Measurements from ENCODE around the gene RAI14.
A peak's percentile ranks its signal among the peaks of the same experiment; 100 is the strongest.

RAI14 gene

DNA sequence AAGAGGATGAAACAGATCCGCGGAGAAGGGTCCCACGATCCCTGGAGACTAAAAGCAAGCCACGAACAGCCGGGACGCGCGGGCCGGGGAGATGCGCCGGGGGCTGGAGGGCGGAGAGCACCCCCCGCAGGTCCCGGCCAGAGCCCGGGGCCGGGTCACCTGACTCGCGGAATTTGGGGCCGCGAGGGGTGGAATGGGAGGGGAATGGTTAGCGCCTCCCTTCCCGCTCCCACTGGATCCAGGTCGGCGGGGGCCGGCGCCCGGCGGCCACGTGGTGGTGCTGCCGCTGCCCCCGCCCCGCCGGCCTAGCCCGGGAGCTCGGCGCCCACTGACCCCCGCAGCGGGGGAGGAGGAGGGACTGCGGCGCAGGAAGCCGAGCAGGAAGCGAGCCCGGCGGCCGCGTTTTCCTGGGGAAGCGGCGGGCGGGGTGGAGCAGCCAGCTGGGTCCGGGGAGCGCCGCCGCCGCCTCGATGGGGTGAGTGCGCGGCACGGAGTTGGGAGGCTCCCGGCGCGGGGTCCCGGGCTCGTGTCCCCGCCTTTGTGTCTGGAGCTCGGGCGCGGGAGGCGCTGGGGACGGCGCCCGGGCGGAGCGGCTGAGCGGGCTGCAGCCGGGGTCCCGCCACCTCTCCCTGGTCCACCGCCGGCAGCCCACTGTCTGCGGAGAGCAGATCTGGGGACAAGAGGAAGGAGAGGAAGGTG is at the start of gene RAI14:
RAI14 (plus strand) TSS at position 328 of the 699 bp plus-strand sequence. CDS start 30,592 bp downstream, outside the sequence.
- peak; percentile 92 for DNase-seq (ENCODE audit: low spot score)

DNA sequence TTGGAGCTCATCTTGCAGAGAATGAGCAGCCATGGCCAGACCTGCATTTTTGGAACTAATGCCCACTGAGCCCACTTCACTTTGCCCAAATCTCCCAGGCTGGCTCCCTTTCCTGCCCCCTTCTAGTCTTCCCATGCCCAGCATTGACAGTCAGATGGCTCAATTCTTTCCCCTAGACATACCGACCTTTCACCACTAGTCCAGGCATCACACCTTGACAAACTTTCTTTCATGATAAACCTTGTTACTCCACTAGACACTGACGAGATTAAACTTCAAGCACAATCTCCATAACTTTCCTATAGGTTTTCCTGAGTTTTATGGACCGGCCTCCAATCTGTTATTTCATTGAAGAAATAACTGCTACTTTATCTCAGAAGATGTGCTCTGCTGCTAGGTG is 47.8 kb upstream of the RAI14 start:
- no peak for DNase-seq (ENCODE audit: low spot score)

DNA sequence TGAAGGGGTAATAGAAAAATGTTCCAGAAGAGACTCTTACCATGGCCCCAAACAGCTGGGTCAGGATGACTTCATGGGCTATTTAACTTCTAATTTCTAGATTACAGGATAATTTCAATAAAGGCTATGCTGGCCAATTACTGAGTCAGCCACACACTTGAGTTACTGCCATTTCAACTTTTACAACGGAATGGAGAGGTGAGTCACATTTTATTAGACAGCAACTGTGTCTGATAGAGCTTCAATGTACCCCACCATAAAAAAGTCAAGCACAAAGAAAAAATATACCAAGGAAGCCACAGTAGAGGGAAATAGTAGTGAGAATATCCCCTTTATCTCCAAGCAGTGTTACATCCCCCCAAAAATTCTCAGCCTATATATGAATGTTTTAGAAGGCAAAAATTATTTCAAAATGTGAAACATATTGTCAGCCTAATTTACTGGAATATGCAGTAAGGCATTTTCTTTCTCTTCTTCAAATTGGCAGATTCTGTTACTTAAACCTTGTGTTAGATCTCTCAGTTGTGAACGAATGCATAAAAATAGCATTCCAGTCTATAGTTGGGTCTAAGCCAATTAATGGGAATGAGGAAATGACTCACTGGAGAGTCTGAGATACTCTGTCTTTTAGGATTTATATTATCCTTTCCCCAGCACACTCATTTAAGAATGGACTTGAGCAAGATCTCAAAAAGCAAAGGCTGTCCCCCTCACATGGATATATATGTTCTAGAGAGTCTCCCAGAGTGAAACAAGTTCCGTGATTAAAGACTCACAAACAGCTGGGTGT is 47.1 kb upstream of the RAI14 start:
- DNase-seq (ENCODE audit: low spot score) = no peak

DNA sequence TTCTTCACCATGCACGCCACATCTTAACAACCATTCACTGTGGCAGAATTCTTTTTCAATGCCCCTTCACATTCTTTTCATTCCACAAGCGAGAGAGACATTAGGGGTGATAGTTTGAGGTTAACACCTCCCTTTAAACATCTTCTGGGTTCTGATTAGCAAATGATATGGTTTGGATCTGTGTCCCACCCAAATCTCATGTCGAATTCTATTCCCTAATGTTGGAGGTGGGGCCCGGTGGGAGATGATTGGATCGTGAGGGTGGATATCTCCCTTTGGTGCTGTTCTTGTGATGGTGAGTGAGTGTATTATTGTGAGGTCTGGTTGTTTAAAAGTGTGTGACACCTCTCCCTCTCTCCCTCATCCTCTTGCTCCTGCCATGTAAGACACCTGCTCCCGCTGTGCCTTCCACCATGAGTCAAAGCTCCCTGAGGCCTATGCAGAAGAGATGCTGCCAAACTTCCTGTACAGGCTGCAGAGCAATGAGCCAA is 46.1 kb upstream of the RAI14 start:
- DNase-seq (ENCODE audit: low spot score) = no peak

DNA sequence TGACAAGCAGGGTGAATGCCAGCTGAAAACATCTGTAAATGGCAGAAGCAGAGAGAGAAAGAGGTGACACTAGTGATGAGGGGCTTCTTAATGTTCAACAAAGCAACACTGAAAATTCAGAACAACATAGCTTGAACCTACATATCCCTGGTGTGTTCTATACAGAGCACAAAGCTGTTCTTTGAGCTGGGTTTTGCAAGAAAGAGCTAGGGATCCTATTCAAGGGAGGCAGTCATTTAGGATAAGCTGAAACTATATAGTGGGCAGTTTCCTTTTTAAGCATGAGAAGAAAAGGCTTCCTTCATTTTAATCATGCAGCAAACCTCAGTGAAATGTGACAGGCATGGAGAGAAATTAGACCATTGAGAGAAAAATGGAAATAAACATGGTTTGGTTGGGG is 45.6 kb upstream of the RAI14 start:
- no peak for DNase-seq (ENCODE audit: low spot score)

DNA sequence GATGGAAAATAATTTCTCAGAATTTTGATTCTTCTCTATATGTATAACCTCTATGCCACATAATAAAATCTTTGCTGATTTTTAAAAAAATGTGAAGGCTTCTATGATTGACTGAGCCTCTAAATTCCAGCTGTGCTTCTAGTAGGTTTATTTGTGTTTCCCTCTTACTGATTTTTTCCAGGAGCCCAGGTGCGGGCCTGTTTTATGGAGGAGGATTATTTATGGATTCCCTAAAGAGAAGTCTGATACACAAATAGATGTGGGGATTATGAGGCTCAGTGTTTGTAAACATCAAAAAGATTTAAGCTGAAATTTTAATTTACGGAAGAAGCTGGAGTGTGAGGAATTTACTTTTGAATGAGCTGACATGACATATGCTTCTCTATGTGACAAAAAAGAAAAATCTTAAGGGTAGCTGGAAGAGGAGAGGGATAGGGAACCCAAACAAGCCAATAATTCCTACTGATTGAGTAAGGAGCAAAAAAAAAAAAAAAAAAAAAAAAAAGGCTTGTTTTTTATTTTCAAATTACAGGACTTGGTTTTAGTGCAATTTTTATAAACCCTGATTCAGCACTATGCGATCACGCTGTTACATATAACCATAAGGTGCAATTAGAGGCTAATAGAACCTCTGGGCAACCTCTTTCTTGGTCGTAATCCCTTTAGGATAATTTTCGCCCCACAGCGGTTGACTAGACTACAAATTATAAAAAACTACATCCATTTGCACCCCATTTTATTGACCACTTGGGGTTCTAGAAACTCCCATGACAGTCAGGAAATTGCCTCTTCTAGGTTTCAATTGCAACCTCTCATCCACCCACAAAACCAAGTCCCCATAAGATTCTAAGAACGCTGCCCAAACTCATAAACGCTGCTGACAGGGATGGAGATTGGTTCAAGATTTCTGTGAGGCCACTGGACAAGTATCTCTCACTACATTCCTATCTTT is 44.4 kb upstream of the RAI14 start:
- DNase-seq (ENCODE audit: low spot score) = no peak

DNA sequence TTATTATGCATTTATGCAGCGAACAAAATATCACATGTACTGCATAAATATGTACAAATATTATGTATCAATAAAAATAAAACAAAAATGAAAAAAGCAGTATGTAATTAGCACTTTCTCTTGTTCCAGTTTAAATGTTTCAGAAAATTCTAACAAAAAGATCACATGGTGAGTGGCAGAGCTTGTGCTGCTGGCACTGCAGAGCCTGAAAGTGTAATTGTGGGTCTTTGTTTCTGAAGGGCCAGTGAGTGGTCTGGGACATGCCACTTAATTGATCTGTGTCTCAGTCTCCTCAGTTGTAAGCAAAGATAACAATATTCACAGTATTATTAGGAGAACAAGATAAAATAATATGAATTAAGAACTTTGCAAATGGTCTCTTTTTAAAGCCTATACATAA is 39.5 kb upstream of the RAI14 start:
- no peak for DNase-seq (ENCODE audit: low spot score)

DNA sequence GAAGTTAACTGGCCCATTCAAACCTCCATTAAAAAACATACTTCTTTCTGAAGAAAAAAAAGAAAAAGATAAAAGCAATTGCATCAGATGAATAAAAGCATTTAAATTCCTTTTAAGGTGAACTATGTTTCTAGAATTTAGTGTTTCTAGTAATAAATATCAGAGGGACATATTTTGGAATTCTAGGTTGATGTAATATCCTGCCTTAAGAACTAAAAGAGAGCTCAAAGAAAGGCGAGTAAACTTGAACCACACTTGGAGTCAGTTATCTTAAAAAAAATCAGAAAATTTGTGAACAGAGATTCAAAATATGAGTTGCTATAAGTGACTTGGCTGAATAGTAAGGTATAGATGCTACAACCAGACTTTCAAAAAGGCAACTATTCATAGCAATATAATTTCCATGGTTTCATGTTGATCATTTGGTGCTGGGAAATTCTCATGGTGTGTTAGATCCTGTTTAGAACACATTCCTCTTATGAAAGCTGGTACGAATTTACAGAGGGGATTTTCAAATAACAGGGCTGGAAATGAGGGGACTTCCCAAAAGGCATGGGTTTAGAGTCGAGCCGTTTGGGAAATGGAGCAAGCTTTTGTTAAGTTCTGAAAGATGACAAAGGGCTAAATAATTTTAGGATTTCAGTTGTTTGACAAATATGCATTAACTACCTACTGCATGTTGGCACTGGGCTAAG is 37.6 kb upstream of the RAI14 start:
- DNase-seq (ENCODE audit: low spot score) = no peak

DNA sequence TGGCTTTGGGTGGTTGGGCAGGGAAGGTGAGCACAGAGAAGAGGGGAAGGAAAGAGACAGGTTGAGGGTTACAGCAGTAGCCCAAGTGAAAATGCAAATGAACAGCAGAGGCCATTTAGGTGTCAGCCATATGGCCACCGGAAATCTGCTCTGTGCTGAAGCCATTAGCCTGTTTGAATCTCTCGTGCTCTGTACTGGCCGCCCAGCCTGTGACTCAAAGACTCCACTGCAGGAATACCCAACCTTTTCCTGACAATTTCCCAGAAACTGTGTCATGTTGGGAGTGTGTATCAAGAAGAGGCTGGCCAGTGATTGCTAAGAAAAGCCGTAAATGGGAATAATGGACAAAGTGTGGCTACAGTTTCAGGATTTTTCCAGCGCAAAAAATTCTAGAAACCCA is 35.9 kb upstream of the RAI14 start:
- DNase-seq (ENCODE audit: low spot score) = no peak

DNA sequence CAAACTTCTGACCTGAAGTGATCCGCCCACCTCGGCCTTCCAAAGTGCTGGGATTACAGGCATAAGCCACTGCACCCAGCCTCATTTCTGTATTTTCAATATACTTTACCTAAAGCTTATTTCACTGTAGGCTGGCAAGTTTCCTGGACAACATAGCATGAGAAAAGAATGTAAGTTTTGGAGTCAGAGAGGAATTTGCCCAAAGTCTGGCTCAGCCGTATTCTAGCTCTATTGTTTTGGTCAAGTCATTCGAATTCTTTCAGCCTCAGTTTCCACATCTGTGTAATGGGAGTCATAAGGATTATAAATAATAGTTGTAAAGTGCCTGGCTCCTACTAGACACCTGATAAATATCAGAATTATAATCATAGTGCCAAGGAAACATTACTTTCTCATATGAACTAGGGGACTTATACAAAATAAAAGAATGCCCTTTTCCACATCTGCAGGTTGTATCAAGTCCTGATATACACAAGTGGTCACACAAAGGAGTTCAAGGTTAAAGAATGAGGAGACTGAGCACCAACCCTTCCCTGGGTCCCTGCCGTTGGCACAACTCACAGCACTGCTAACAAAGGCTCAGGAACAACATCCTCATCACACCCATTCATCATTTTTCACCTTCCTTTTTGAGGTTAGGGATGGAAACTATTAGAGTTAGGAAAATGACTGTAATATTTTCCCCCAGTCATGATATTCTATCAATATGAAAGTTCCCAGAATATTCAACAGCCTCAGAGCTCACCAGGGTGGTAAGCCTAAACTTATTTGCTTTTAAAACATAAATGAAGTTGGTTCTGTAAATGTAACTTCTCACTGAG is 34.6 kb upstream of the RAI14 start:
- DNase-seq (ENCODE audit: low spot score) = no peak

DNA sequence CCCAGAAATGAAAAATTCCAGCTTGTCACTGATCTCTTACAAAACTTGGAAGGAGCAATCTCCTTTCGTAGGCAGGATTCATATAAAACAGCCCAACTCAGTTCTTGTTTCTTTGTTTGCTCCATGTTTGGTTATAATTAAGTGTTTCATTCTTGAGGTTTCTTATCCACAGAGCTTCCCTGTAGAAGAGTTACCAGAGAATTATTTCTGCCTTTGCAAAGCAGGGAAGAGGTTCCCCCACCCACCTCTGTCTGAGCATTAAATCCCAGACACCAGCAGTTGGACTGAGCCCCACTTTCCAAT is 34.1 kb upstream of the RAI14 start:
- DNase-seq (ENCODE audit: low spot score) = no peak

DNA sequence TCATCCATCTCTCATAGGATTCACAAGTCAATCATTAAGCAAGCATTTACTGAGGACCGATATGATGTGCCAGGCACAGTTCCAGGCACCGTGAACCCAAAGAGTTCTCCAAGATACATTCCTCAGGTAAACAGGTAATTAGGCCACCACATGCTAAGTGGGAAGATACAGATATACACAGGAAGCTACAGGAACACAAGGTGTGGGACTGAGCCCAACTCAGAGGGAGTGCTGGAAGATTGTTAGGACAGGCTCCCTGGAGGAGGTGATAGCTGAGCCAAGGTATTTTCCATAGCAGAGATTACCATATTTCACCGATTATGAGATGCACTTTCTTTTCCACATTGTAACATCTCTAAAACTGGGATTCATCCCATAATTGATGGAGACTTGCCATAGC is 31.4 kb upstream of the RAI14 start:
- DNase-seq (ENCODE audit: low spot score) = no peak

DNA sequence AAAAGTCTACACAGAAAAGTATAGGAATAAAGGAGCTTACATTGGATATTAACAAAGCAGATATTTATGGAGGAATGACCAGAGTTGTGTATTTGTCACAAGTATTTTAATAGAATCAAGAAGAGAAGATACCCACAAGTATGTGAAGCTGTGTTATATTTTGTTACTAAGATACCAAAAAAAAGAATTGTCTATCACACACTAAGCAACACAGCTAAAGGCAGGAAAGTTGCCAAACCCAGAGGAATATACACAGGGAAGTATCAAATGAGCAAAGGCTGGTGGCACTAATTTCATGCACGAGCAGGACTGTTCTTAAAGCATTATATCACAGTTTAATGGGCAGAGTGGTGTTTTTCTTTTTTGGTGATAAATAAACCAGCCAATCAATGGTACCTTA is 30.9 kb upstream of the RAI14 start:
- no peak for DNase-seq (ENCODE audit: low spot score)

DNA sequence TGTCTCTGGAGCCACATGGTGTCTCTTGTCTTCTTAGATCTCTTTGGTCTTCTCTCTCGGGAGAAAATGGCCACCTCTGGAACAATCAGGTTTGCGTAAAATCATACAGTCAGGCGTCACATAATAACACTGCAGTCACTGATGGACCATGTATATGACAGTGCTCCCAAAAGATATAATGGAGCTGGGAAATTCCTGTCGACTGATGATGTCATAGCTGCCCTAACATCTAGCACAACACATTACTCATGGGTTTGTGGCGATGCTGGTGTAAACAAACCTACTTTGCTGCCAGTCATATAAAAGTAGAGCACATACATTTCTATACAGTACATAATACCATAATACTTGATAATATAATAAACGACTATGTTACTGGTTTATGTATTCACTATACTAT is 30.1 kb upstream of the RAI14 start:
- no peak for DNase-seq (ENCODE audit: low spot score)

DNA sequence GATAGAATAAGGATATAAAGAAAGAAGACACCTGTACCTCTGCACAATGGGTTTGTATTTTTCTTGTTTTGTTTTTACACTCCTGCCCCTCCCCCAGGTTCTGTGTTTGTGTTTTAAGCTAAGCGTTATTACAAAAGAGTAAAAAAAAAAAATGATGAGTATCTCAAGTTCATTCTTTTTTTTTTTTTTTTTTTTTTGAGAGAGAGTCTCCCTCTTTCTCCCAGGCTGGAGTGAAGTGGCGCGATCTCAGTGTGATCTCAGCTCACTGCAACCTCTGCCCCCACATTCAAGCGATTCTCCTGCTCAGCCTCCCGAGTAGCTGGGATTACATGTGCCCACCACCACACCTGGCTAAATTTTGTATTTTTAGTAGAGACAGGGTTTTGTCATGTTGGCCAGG is 29.4 kb upstream of the RAI14 start:
- DNase-seq (ENCODE audit: low spot score) = no peak

DNA sequence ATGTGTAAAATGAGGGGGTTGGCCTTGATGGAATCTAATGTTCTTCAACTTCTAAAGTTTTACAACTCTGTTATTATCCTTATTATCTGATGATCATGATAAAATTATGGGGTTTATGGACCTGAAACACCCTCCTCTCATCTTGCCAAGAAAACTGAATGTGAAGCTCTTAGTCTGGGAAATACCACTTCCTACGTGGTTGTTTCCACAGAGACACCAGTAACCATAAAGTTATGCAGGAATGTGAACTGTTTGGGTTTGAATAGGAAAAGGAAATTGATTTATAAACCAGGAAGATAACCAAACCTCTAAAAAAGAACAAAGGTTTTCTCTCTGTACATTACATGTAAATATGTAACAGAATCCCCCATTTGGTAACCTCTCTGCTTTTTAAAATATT is 28.3 kb upstream of the RAI14 start:
- DNase-seq (ENCODE audit: low spot score) = no peak

DNA sequence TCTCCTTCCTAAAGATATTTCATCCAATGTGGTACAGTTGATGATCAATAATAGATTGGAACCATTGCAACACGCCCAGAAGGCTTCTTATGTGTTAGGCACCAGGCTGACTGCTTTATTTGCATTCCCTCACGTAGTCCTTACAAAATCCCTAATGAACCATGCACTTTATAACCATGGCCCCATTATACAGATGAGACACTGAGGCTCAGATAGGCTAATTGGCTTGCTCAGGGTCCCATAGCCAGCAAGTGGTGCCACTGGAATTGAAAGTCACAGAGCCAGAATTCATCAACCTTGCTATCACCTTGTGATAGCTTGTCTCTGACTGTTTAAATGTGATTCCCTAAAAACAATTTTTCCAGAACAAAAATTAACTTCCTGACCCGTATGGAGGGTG is 27.8 kb upstream of the RAI14 start:
- DNase-seq (ENCODE audit: low spot score) = no peak

DNA sequence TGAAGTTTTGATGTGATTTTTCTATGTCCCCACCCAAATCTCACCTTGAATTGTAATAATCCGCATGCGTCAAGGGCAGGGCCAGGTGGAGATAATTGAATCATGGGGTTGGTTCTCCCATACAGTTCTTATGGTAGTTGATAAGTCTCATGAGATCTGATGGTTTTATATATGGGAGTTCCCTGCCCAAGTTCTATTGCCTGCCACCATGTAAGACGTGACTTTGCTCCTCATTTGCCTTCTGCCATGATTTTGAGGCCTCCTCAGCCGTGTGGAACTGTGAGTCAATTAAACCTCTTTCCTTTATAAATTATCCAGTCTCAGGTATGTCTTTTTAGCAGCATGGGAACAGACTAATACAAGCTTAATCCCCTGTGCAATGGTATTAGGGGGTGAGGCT is 25.5 kb upstream of the RAI14 start:
- no peak for DNase-seq (ENCODE audit: low spot score)

DNA sequence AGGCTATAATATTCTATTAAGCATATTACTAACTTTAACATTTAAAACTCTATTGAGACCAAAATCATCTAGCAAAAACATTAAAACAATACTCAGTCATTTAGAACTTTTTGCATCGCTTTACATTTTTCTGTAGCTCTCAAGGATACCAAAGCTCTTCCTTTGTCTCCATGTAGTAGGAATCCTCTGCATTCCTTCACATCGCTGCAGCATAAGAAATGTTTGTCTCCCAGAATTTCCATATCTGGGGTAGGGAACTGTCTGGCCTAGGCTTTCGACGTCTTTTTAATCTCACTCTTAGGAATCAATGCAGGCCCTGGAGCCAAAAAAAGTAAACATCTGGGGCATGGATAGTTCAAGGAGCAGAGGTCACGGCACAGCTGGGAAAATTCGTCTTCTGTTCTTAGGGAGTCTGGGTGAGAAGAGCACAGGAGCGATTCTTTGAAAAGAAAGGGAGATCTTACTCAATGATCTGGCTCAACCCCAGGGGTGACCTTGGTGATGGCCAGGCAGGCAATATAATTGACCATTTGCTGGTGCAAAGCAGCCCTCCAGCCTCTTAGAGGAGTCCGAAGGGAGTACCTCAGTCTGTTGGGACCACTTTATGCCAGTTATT is 23.2 kb upstream of the RAI14 start:
- no peak for DNase-seq (ENCODE audit: low spot score)

DNA sequence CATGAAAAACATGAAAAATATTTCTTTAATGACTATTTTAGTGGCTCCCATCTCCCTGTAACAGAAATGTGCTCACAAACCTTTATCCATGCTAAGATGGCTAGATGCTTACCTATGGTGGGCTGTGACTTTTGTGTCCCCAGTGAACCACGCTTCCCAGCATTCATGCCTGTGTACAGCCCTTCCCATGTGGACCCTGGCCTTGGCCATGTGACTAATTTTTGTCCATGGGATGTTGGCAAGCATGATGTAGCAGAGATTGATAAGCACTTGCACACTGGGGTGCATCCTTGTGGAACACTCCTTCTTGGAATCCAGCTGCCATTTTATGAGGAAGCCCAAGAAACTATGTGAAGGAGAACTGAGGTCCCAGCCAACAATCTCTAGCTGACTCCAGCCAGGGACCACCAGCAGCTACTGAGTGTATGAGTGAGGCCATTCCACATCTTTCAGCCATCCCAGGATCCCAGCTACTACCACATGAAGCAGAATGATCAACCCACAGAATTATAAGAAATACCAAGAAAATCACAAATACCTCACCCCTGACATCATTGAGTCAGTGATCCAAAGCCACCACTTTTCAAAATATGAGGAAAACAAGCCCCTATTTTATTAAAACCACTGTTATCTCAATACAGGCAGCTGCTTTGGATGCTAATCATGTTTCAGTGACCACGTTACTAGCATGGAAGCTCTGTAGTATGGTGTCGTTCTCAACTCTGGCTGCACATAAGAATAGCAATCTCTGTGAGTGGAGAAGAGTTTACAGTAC is 16.1 kb upstream of the RAI14 start:
- no peak for DNase-seq (ENCODE audit: low spot score)

All from HuH-7.5 (cell line).